Endodermal cell (in vitro differentiated cells): ENCODE results near the gene DIPK1A. TPM values are rescaled to one million over a fixed set of nuclear protein-coding genes. Genes with fewer than 3 reads are reported as not detected.

Experiments used
- DNase-seq: peaks from one replicate; pipeline ENCODE4 v3.0.0-alpha.2; 2017
- H3K27ac ChIP-seq: 2 replicates; pipeline ENCODE4 v1.5.1; 2013; ENCODE audit warnings: mild to moderate bottlenecking, low read depth, low read length, moderate library complexity
- H3K27me3 ChIP-seq: 2 replicates; pipeline ENCODE4 v1.6.1; 2013; ENCODE audit warnings: mild to moderate bottlenecking, low read length, moderate library complexity; ENCODE audit not compliant: insufficient read depth, control insufficient read depth, poor library complexity, severe bottlenecking
- H3K36me3 ChIP-seq: 2 replicates; pipeline ENCODE4 v1.7.0; 2013; ENCODE audit warnings: mild to moderate bottlenecking, low read length, moderate library complexity; ENCODE audit not compliant: control insufficient read depth, insufficient read depth
- H3K4me1 ChIP-seq: one replicate; pipeline ENCODE4 v1.7.0; 2013; ENCODE audit warnings: low read length; ENCODE audit not compliant: control insufficient read depth, insufficient read depth
- H3K4me3 ChIP-seq: 2 replicates; pipeline ENCODE4 v1.5.1; 2013; ENCODE audit warnings: mild to moderate bottlenecking, low read length, moderate library complexity
- H3K9ac ChIP-seq: 2 replicates; pipeline ENCODE4 v1.6.1; 2013; ENCODE audit warnings: mild to moderate bottlenecking, low read length, moderate library complexity; ENCODE audit not compliant: poor library complexity, severe bottlenecking; ENCODE audit errors: extremely low read depth
- H3K9me3 ChIP-seq: 2 replicates; pipeline ENCODE4 v1.6.1; 2013; ENCODE audit warnings: mild to moderate bottlenecking, low read length, moderate library complexity; ENCODE audit not compliant: control insufficient read depth
- H3K27ac Mint-ChIP-seq: 2 replicates; pipeline ENCODE4 v1.8.0; 2020; ENCODE audit warnings: mixed read lengths
- H3K27me3 Mint-ChIP-seq: 2 replicates; pipeline ENCODE4 v1.8.0; 2021; ENCODE audit warnings: mild to moderate bottlenecking, mixed read lengths; ENCODE audit not compliant: insufficient read depth
- H3K36me3 Mint-ChIP-seq: 2 replicates; pipeline ENCODE4 v1.8.0; 2020; ENCODE audit warnings: low read depth, mixed read lengths
- H3K4me1 Mint-ChIP-seq: 2 replicates; pipeline ENCODE4 v1.8.0; 2020; ENCODE audit warnings: mixed read lengths
- H3K4me3 Mint-ChIP-seq: 2 replicates; pipeline ENCODE4 v1.8.0; 2020; ENCODE audit warnings: mild to moderate bottlenecking, moderate library complexity, mixed read lengths
- H3K9me3 Mint-ChIP-seq: 2 replicates; pipeline ENCODE4 v1.8.0; 2020; ENCODE audit warnings: mild to moderate bottlenecking, mixed read lengths
- WGBS, 2 experiments: methylation state at CpG; one replicate each; pipeline versions ENCODE4 v1.1.5 to v1.1.7; 2013; ENCODE audit warnings: missing lambda C conversion rate in 2 of 2, mixed read lengths in 1 of 2; ENCODE audit not compliant: insufficient coverage in 1 of 2, insufficient read length in 1 of 2; 5-methylcytosine and 5-hydroxymethylcytosine counted together
- total RNA-seq, 2 donors: library from RNA; stranded (reverse); fragmentation: NEBNext Ultra II Directional in 1 of 2; extraction: Animal tissue kit (Norgen Biotek cat#: 25700) in 1 of 2; gene quantifications; 2 replicates in 1 of 2; 3 replicates in 1 of 2; pipeline ENCODE4 v1.2.1, GENCODE V29; 2021
- TF ChIP-seq, protein P1 (sequence below): fragments of 200-600 bp; sonication (generic); conservative IDR thresholded peaks from 2 replicates; pipeline ENCODE4 v1.5.0; 2021; ENCODE audit warnings: antibody characterized with exemption, mild to moderate bottlenecking

The DIPK1A gene
- total RNA-seq, 2 donors from 2014 or later = 4.0 to 6.6 TPM

DNA sequence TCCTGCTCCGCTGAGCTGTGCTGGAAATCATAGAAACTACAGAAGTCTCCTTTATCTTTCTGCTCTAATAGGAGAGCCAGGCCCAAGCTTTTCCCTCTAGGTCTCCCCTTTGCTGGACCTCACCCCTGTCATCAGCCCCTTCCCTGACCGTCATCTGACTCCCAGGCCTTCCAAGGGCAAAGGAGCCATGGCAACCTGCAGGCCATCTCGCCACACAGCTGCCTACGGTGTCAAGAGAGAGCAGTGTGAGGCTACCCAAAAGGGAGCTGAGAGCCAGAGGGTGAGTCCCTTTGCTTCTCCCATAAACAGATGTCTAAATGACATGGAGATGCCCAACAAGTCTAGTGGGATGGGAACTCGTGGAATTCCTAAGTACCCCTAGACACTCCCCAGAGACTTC is 37.6 kb upstream of the DIPK1A start:
- DNase-seq = no peak
- Histone ChIP-seq H3K9me3 (no peaks in the 10 kb centered on the region), H3K27me3 (no peaks in the 10 kb centered on the region), H3K27ac (no peak overlapping the region), H3K4me1 (peaks cover 4% of the 10 kb centered on the region), H3K9ac (no peak overlapping the region), H3K4me3 (no peak overlapping the region), H3K36me3 (no peaks in the 10 kb centered on the region)
- TF ChIP-seq, protein P1, sequence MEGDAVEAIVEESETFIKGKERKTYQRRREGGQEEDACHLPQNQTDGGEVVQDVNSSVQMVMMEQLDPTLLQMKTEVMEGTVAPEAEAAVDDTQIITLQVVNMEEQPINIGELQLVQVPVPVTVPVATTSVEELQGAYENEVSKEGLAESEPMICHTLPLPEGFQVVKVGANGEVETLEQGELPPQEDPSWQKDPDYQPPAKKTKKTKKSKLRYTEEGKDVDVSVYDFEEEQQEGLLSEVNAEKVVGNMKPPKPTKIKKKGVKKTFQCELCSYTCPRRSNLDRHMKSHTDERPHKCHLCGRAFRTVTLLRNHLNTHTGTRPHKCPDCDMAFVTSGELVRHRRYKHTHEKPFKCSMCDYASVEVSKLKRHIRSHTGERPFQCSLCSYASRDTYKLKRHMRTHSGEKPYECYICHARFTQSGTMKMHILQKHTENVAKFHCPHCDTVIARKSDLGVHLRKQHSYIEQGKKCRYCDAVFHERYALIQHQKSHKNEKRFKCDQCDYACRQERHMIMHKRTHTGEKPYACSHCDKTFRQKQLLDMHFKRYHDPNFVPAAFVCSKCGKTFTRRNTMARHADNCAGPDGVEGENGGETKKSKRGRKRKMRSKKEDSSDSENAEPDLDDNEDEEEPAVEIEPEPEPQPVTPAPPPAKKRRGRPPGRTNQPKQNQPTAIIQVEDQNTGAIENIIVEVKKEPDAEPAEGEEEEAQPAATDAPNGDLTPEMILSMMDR = no peak
- no peaks in the 10 kb centered on the region for H3K36me3 Mint-ChIP-seq
- no peak overlapping the region for H3K4me3 Mint-ChIP-seq
- no peaks in the 10 kb centered on the region for H3K9me3 Mint-ChIP-seq
- H3K4me1 Mint-ChIP-seq = peaks cover 21% of the 10 kb centered on the region
- H3K27ac Mint-ChIP-seq = no peak overlapping the region
- 85 to 93% methylated on average over 4 to 5 of the region's 5 CpGs for WGBS, 2 experiments
- no peaks in the 10 kb centered on the region for H3K27me3 Mint-ChIP-seq

DNA sequence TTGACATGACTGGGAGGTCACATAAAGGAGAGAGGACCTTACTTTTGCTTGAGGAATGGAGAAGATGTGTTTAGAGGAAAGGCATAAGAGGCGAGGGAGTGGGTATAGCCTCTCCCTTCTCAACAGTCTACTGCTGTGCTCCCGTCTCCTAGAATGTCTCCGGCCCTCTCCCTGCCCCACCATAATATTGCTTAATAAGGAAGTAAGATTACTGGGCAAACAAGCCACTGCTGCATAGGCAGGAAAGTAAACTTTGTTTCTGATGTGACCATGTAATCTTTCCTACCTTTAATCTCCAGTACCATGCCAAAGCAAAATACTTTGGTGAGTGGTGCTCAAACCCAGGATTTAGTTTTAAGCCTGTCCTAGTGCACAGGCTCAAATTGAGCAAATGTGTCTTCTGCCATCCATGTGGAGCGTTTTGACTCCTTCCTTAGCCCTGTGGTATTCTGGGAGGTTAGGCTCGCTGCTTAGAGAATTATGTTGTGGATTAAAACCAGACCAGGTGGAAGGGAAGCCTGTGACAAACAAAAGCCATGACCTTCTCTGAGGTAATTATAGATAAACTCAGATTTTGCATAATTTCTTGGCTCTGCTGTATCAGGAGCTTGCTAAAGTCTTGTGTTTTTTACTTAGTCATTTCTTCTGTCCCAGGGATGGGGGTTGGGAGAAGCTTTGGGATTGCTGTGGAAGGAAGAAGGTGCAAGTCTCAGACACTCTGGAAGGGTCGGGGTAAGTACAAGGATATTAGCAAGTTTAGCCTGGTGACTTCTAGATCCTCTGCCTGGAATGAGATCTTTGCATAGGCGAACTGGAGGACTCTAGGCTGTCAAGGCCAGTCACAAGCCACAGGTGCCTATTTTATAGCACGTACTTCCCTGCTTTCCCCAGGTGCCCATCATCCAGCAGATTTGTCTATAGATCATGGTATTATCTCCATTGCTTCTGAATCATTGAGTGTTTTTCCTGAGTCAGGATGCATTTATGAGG is 34.5 kb upstream of the DIPK1A start:
- TF ChIP-seq, protein P1 = no peak
- no peak overlapping the region for H3K4me3 Mint-ChIP-seq
- no peak for DNase-seq
- no peaks in the 10 kb centered on the region for H3K27me3 ChIP-seq
- no peaks in the 10 kb centered on the region for H3K9me3 ChIP-seq
- no peaks in the 10 kb centered on the region for H3K27me3 Mint-ChIP-seq
- H3K27ac ChIP-seq = no peak overlapping the region
- H3K9ac ChIP-seq = no peak overlapping the region
- H3K36me3 ChIP-seq = no peaks in the 10 kb centered on the region
- no peak overlapping the region for H3K4me3 ChIP-seq
- peaks cover 18% of the 10 kb centered on the region for H3K4me1 Mint-ChIP-seq
- H3K27ac Mint-ChIP-seq = no peak overlapping the region
- peaks cover 4% of the 10 kb centered on the region for H3K4me1 ChIP-seq
- 88 to 90% methylated on average over 2 to 8 of the region's 8 CpGs for WGBS, 2 experiments
- no peaks in the 10 kb centered on the region for H3K36me3 Mint-ChIP-seq
- no peaks in the 10 kb centered on the region for H3K9me3 Mint-ChIP-seq

DNA sequence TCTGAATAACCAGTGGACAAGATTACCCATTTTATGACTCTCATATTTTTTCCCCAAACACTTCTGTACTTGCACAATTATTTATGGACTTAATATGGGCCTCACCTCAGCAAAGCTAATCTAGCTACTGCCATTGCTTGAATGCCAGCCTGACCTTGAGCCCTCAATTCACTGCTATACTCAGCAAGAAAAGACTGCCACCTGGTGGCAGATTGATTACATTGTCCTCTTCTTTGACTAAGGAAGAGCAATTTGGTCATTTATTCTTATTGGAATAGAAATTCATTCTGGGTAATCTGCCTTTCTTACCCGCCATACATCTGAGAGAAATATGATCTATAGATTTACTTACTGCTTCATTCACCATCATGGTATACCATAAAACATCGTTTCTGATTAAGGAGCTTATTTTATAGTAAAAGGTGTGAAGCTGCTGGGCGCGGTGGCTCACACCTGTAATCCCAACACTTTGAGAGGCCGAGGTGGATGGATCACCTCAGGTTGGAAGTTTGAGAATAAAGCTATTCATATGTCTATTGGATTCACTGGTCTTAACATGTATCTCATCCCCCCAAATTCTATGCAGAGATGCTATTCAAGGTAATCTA is 32.9 kb upstream of the DIPK1A start:
- TF ChIP-seq, protein P1 = peak; percentile 92
- H3K4me1 Mint-ChIP-seq = peaks cover 10% of the 10 kb centered on the region
- 59 to 100% methylated on average over 2 to 5 of the region's 5 CpGs for WGBS, 2 experiments

More for the DNA sequence above, 32.9 kb upstream of the DIPK1A start:
- no peaks in the 10 kb centered on the region for H3K9me3 Mint-ChIP-seq
- H3K36me3 ChIP-seq = no peaks in the 10 kb centered on the region
- H3K27me3 ChIP-seq = no peaks in the 10 kb centered on the region
- no peak overlapping the region for H3K4me3 ChIP-seq
- H3K27me3 Mint-ChIP-seq = no peaks in the 10 kb centered on the region
- H3K4me1 ChIP-seq = no peaks in the 10 kb centered on the region
- DNase-seq = peak; percentile 79
- no peak overlapping the region for H3K27ac ChIP-seq
- no peaks in the 10 kb centered on the region for H3K9me3 ChIP-seq
- H3K36me3 Mint-ChIP-seq = no peaks in the 10 kb centered on the region
- no peak overlapping the region for H3K27ac Mint-ChIP-seq
- no peak overlapping the region for H3K9ac ChIP-seq
- H3K4me3 Mint-ChIP-seq = no peak overlapping the region
